Progenitor cell of endocrine pancreas (in vitro differentiated cells): Measurements from ENCODE around the gene GIPC3. TPM values are rescaled to one million over a fixed set of nuclear protein-coding genes. Genes with fewer than 3 reads are reported as not detected.
A peak's percentile ranks its signal among the peaks of the same experiment; 100 is the strongest.

Source experiments
- DNase-seq: peaks from one replicate; pipeline ENCODE4 v3.0.0; 2021; ENCODE audit warnings: low spot score; ENCODE audit not compliant: unreplicated experiment
- H3K27ac Mint-ChIP-seq: 2 replicates; pipeline ENCODE4 v1.8.0; 2021; ENCODE audit warnings: mild to moderate bottlenecking, moderate library complexity, mixed read lengths
- H3K27me3 Mint-ChIP-seq: 2 replicates; pipeline ENCODE4 v1.8.0; 2021; ENCODE audit warnings: mixed read lengths
- H3K36me3 Mint-ChIP-seq: 2 replicates; pipeline ENCODE4 v1.8.0; 2022; ENCODE audit warnings: mixed read lengths; ENCODE audit not compliant: insufficient read depth
- H3K4me1 Mint-ChIP-seq: 2 replicates; pipeline ENCODE4 v1.8.0; 2021; ENCODE audit warnings: low read depth, mixed read lengths
- H3K4me3 Mint-ChIP-seq: 2 replicates; pipeline ENCODE4 v1.8.0; 2021; ENCODE audit warnings: low read depth, mild to moderate bottlenecking, moderate library complexity, mixed read lengths
- H3K9me3 Mint-ChIP-seq: 2 replicates; pipeline ENCODE4 v1.8.0; 2021; ENCODE audit warnings: low read depth, mixed read lengths
- CTCF ChIP-seq: fragments of 200-600 bp; sonication (generic); IDR thresholded peaks from one replicate; pipeline ENCODE4 v1.5.0; 2021; ENCODE audit warnings: antibody characterized with exemption, mild to moderate bottlenecking; ENCODE audit not compliant: unreplicated experiment
- total RNA-seq: library from RNA; stranded (reverse); gene quantifications from 2 replicates; pipeline ENCODE4 v1.2.1, GENCODE V29; 2021

The GIPC3 gene
- total RNA-seq, 1 donor from 2014 or later = not detected

- Mint-ChIP-seq H3K4me1 (peaks cover 4% of the 10 kb centered on the region), H3K4me3 (no peak overlapping the region), H3K27me3 (no peaks in the 10 kb centered on the region), H3K36me3 (peaks cover 7% of the 10 kb centered on the region), H3K27ac (no peak overlapping the region), H3K9me3 (no peaks in the 10 kb centered on the region)
- no peak for DNase-seq
- no peak for TF ChIP-seq CTCF
Measured at GRCh38 chr19:3543150-3544057, 41.9 kb upstream of the GIPC3 start.

- Mint-ChIP-seq H3K9me3 (no peaks in the 10 kb centered on the region), H3K27me3 (no peaks in the 10 kb centered on the region), H3K27ac (no peak overlapping the region), H3K36me3 (peaks cover 7% of the 10 kb centered on the region), H3K4me1 (peaks cover 4% of the 10 kb centered on the region), H3K4me3 (no peak overlapping the region)
- DNase-seq = no peak
- TF ChIP-seq CTCF = no peak
Measured at GRCh38 chr19:3544058-3544376, 41.3 kb upstream of the GIPC3 start.

GRCh38 chr19:3544742-3545668 lies 40.3 kb upstream of the GIPC3 start:
- peak; percentile 90 for TF ChIP-seq CTCF
- Mint-ChIP-seq H3K4me3 (no peak overlapping the region), H3K36me3 (peaks cover 3% of the 10 kb centered on the region), H3K9me3 (no peaks in the 10 kb centered on the region), H3K27ac (peak overlapping the region; percentile 90), H3K4me1 (no peaks in the 10 kb centered on the region), H3K27me3 (no peaks in the 10 kb centered on the region)
- peak; percentile 80 for DNase-seq

GRCh38 chr19:3545669-3546034 lies 39.6 kb upstream of the GIPC3 start:
- H3K27ac Mint-ChIP-seq = no peak overlapping the region
- H3K4me1 Mint-ChIP-seq = no peaks in the 10 kb centered on the region
- H3K4me3 Mint-ChIP-seq = no peak overlapping the region
- DNase-seq = no peak
- no peak for TF ChIP-seq CTCF
- peaks cover 3% of the 10 kb centered on the region for H3K36me3 Mint-ChIP-seq
- H3K27me3 Mint-ChIP-seq = no peaks in the 10 kb centered on the region
- no peaks in the 10 kb centered on the region for H3K9me3 Mint-ChIP-seq

- no peak for TF ChIP-seq CTCF
- H3K9me3 Mint-ChIP-seq = no peaks in the 10 kb centered on the region
- DNase-seq = no peak
- H3K4me3 Mint-ChIP-seq = no peak overlapping the region
- H3K4me1 Mint-ChIP-seq = no peaks in the 10 kb centered on the region
- no peaks in the 10 kb centered on the region for H3K27me3 Mint-ChIP-seq
- no peak overlapping the region for H3K27ac Mint-ChIP-seq
- H3K36me3 Mint-ChIP-seq = peaks cover 3% of the 10 kb centered on the region
Measured at GRCh38 chr19:3546119-3546518, 39.2 kb upstream of the GIPC3 start.
